Activated CD4-positive, alpha-beta T cell treated with anti-CD3 and anti-CD28 coated beads for 36 hours (primary cell): ENCODE results near the gene MRRF. TPM values are rescaled to one million over a fixed set of nuclear protein-coding genes. Genes with fewer than 3 reads are reported as not detected.

ENCODE experiments used
- ATAC-seq: fragments of 200-7000 bp; cut with Tn5 transposase; one replicate; pipeline ENCODE4 v1.10.0; 2021; ENCODE audit warnings: mild to moderate bottlenecking, moderate library complexity
- CTCF ChIA-PET: fragments of 350-600 bp; sonication (Branson Sonifier 250); formaldehyde crosslinking; loops from one replicate; lab custom pipeline; 2021; ENCODE audit warnings: antibody characterized with exemption; lab: Charles Lee
- POLR2A ChIA-PET: fragments of 350-600 bp; sonication (Branson Sonifier 250); formaldehyde crosslinking; loops from one replicate; lab custom pipeline; 2021; ENCODE audit warnings: antibody characterized with exemption, inconsistent platforms; lab: Charles Lee
- DNase-seq: peaks from one replicate; pipeline ENCODE4 v3.0.0-alpha.2; 2020
- H3K27ac Mint-ChIP-seq: one replicate; pipeline ENCODE4 v1.8.0; 2021; ENCODE audit warnings: mixed read lengths
- H3K27me3 Mint-ChIP-seq: one replicate; pipeline ENCODE4 v1.8.0; 2021; ENCODE audit warnings: mixed read lengths
- H3K36me3 Mint-ChIP-seq: one replicate; pipeline ENCODE4 v1.8.0; 2021; ENCODE audit warnings: low read depth, mixed read lengths
- H3K4me1 Mint-ChIP-seq: one replicate; pipeline ENCODE4 v1.8.0; 2021; ENCODE audit warnings: mixed read lengths
- H3K4me3 Mint-ChIP-seq: one replicate; pipeline ENCODE4 v1.8.0; 2021; ENCODE audit warnings: mild to moderate bottlenecking, moderate library complexity, mixed read lengths
- H3K9me3 Mint-ChIP-seq: one replicate; pipeline ENCODE4 v1.8.0; 2021; ENCODE audit warnings: low read depth, mixed read lengths
- intact Hi-C, 2 experiments: fragments of 100-400 bp; cut with DNase I in 1 of 2; cut with micrococcal nuclease in 1 of 2; formaldehyde crosslinking; loops; one replicate each; pipeline versions ENCODE4 v1.14.2 to v1.15.1; 2022 to 2024; cut with DNase I, micrococcal nuclease
- total RNA-seq, 2 experiments: library from RNA; stranded (reverse); gene quantifications; one replicate each; pipeline ENCODE4 v1.2.3, GENCODE V29; 2021

The MRRF gene
- total RNA-seq, 2 experiments from 2014 or later: 57.3 to 61.5 TPM

- no peak overlapping the region for H3K4me3 Mint-ChIP-seq
- ChIA-PET CTCF (interaction anchor here (0.6 to 1.2 kb wide), 2 partner anchors 8 to 162 kb away, joined by 3 read pairs; no protein-coding TSS in a partner anchor), POLR2A (no interaction called here)
- no peaks in the 10 kb centered on the region for H3K27me3 Mint-ChIP-seq
- peaks cover 39% of the 10 kb centered on the region for H3K4me1 Mint-ChIP-seq
- H3K9me3 Mint-ChIP-seq: no peaks in the 10 kb centered on the region
- no peak overlapping the region for H3K27ac Mint-ChIP-seq
- no peak for ATAC-seq
- DNase-seq: no peak
- intact Hi-C loops: loop anchor here in 1 of 2 experiments (10.0 kb wide), 2 partner anchors 643 to 963 kb away; partner anchors contain the start of gene RC3H2
- H3K36me3 Mint-ChIP-seq: peaks cover 30% of the 10 kb centered on the region
Observed at GRCh38 chr9:122261469-122261881, 3.2 kb upstream of the MRRF start.

GRCh38 chr9:122262073-122262472 is 2.6 kb upstream of the MRRF start:
- no peak for DNase-seq
- ChIA-PET CTCF (interaction anchor here (2.1 kb wide), 1 partner anchor 163 kb away, joined by 11 read pairs; no protein-coding TSS in a partner anchor), POLR2A (no interaction called here)
- intact Hi-C loops: loop anchor here in 1 of 2 experiments (10.0 kb wide), 2 partner anchors 643 to 963 kb away; partner anchors contain the start of gene RC3H2
- H3K36me3 Mint-ChIP-seq: peaks cover 31% of the 10 kb centered on the region
- H3K9me3 Mint-ChIP-seq: no peaks in the 10 kb centered on the region
- H3K4me3 Mint-ChIP-seq: no peak overlapping the region
- ATAC-seq: no peak
- peaks cover 39% of the 10 kb centered on the region for H3K4me1 Mint-ChIP-seq
- H3K27me3 Mint-ChIP-seq: no peaks in the 10 kb centered on the region
- H3K27ac Mint-ChIP-seq: no peak overlapping the region

- H3K4me3 Mint-ChIP-seq: peak overlapping the region; percentile 98
- peak overlapping the region; percentile 99 for H3K27ac Mint-ChIP-seq
- no peaks in the 10 kb centered on the region for H3K27me3 Mint-ChIP-seq
- H3K4me1 Mint-ChIP-seq: peaks cover 44% of the 10 kb centered on the region
- H3K9me3 Mint-ChIP-seq: no peaks in the 10 kb centered on the region
- ATAC-seq: peak; percentile 3
- POLR2A ChIA-PET: interaction anchor here (0.6 kb wide), 1 partner anchor 42 kb away, joined by 7 read pairs; no protein-coding TSS in a partner anchor
- H3K36me3 Mint-ChIP-seq: peaks cover 34% of the 10 kb centered on the region
- CTCF ChIA-PET: interaction anchor here (0.6 to 2.1 kb wide), 10 partner anchors 11 to 1325 kb away, joined by 3 to 11 read pairs (median 4); partner anchors contain the start of genes GSN and LHX6
- no peak for DNase-seq
- intact Hi-C loops: loop anchor here (1.0 to 10.0 kb wide), 8 partner anchors 50 to 961 kb away; partner anchors contain the start of genes MORN5 (in 2 of the 2), NDUFA8 (in 2 of the 2), PDCL (in 1 of the 2) and RABGAP1 (in 1 of the 2)
Observed at GRCh38 chr9:122263699-122264349, 858 bp upstream of the MRRF start.

GRCh38 chr9:122265149-122265915 is 650 bp downstream of the MRRF start:
- Mint-ChIP-seq H3K4me3 (peak overlapping the region; percentile 98), H3K9me3 (no peaks in the 10 kb centered on the region), H3K36me3 (peaks cover 27% of the 10 kb centered on the region), H3K27ac (peak overlapping the region; percentile 99), H3K4me1 (peaks cover 44% of the 10 kb centered on the region), H3K27me3 (no peaks in the 10 kb centered on the region)
- ATAC-seq (peak; percentile 53), DNase-seq (no peak)
- ChIA-PET CTCF (interaction anchor here (0.7 to 1.8 kb wide), 7 partner anchors 37 to 722 kb away, joined by 3 to 9 read pairs (median 4); partner anchors contain the start of gene LHX6), POLR2A (interaction anchor here (1.2 kb wide), 1 partner anchor 640 kb away, joined by 3 read pairs; the partner anchor contains the start of gene RC3H2)
- intact Hi-C loops: loop anchor here in 1 of 2 experiments (2.0 to 10.0 kb wide), 3 partner anchors 639 to 959 kb away; partner anchors contain the start of genes RABGAP1 and RC3H2

- Mint-ChIP-seq H3K9me3 (no peaks in the 10 kb centered on the region), H3K36me3 (peaks cover 41% of the 10 kb centered on the region), H3K4me1 (peaks cover 36% of the 10 kb centered on the region), H3K27ac (peak overlapping the region; percentile 47), H3K4me3 (no peak overlapping the region), H3K27me3 (no peaks in the 10 kb centered on the region)
- DNase-seq: no peak
- ChIA-PET POLR2A (interaction anchor here (0.8 kb wide), 1 partner anchor 167 kb away, joined by 3 read pairs; no protein-coding TSS in a partner anchor), CTCF (interaction anchor here (1.3 to 1.8 kb wide), 2 partner anchors 15 to 169 kb away, joined by 3 read pairs; no protein-coding TSS in a partner anchor)
- intact Hi-C loops: loop anchor here in 1 of 2 experiments (10.0 kb wide), 2 partner anchors 637 to 957 kb away; partner anchors contain the start of gene RC3H2
- no peak for ATAC-seq
Observed at GRCh38 chr9:122268041-122268814, 3.5 kb downstream of the MRRF start.

- ATAC-seq: no peak
- POLR2A ChIA-PET: interaction anchor here (0.8 kb wide), 1 partner anchor 15 kb away, joined by 3 read pairs; no protein-coding TSS in a partner anchor
- H3K27ac Mint-ChIP-seq: peak overlapping the region; percentile 63
Observed at GRCh38 chr9:122274055-122274454, 9.4 kb downstream of the MRRF start.

GRCh38 chr9:122276096-122276495 is 11.4 kb downstream of the MRRF start:
- Mint-ChIP-seq H3K36me3 (peaks cover 70% of the 10 kb centered on the region), H3K9me3 (no peaks in the 10 kb centered on the region), H3K27me3 (no peaks in the 10 kb centered on the region), H3K4me3 (no peak overlapping the region), H3K27ac (no peak overlapping the region), H3K4me1 (peaks cover 22% of the 10 kb centered on the region)
- DNase-seq: no peak
- CTCF ChIA-PET: interaction anchor here (0.7 kb wide), 1 partner anchor 52 kb away, joined by 3 read pairs; no protein-coding TSS in a partner anchor
- POLR2A ChIA-PET: no interaction called here
- ATAC-seq: no peak
- intact Hi-C loops: no loop called here

More at GRCh38 chr9:122274055-122274454, 9.4 kb downstream of the MRRF start:
- intact Hi-C loops: no loop called here
- no peaks in the 10 kb centered on the region for H3K27me3 Mint-ChIP-seq
- no peak for DNase-seq
- H3K9me3 Mint-ChIP-seq: no peaks in the 10 kb centered on the region
- CTCF ChIA-PET: no interaction called here
- H3K36me3 Mint-ChIP-seq: peaks cover 66% of the 10 kb centered on the region
- H3K4me1 Mint-ChIP-seq: peaks cover 25% of the 10 kb centered on the region
- H3K4me3 Mint-ChIP-seq: no peak overlapping the region

- Mint-ChIP-seq H3K27me3 (no peaks in the 10 kb centered on the region), H3K36me3 (peaks cover 64% of the 10 kb centered on the region), H3K4me3 (no peak overlapping the region), H3K9me3 (no peaks in the 10 kb centered on the region), H3K27ac (no peak overlapping the region), H3K4me1 (peaks cover 20% of the 10 kb centered on the region)
- intact Hi-C loops: no loop called here
- CTCF ChIA-PET: interaction anchor here (1.0 kb wide), 1 partner anchor 178 kb away, joined by 3 read pairs; no protein-coding TSS in a partner anchor
- ATAC-seq (no peak), DNase-seq (no peak)
- POLR2A ChIA-PET: interaction anchor here (0.6 kb wide), 1 partner anchor 547 kb away, joined by 3 read pairs; no protein-coding TSS in a partner anchor
Observed at GRCh38 chr9:122277285-122277897, 12.7 kb downstream of the MRRF start.

- ChIA-PET CTCF (interaction anchor here (1.0 kb wide), 1 partner anchor 182 kb away, joined by 6 read pairs; no protein-coding TSS in a partner anchor), POLR2A (no interaction called here)
- intact Hi-C loops: no loop called here
- ATAC-seq (no peak), DNase-seq (no peak)
- Mint-ChIP-seq H3K36me3 (peaks cover 55% of the 10 kb centered on the region), H3K27me3 (no peaks in the 10 kb centered on the region), H3K4me3 (no peak overlapping the region), H3K4me1 (peaks cover 3% of the 10 kb centered on the region), H3K9me3 (no peaks in the 10 kb centered on the region), H3K27ac (no peak overlapping the region)
Observed at GRCh38 chr9:122281368-122281767, 16.7 kb downstream of the MRRF start.

GRCh38 chr9:122286764-122287163 is 22.1 kb downstream of the MRRF start:
- ChIA-PET POLR2A (no interaction called here), CTCF (interaction anchor here (1.0 kb wide), 1 partner anchor 188 kb away, joined by 3 read pairs; no protein-coding TSS in a partner anchor)

More at GRCh38 chr9:122286764-122287163, 22.1 kb downstream of the MRRF start:
- intact Hi-C loops: no loop called here
- DNase-seq: no peak
- no peak overlapping the region for H3K27ac Mint-ChIP-seq
- no peak for ATAC-seq
- no peaks in the 10 kb centered on the region for H3K27me3 Mint-ChIP-seq
- H3K9me3 Mint-ChIP-seq: no peaks in the 10 kb centered on the region
- peaks cover 59% of the 10 kb centered on the region for H3K36me3 Mint-ChIP-seq
- H3K4me3 Mint-ChIP-seq: no peak overlapping the region
- H3K4me1 Mint-ChIP-seq: peaks cover 3% of the 10 kb centered on the region
